KMS-11 (cell line): ENCODE results near the gene NIPA2.

Experiments
- H2AFZ ChIP-seq: fragments of 200-600 bp; sonication (generic); 2 replicates; pipeline ENCODE4 v1.6.1; 2016; ENCODE audit warnings: antibody characterized with exemption, mixed run types, low read depth
- H3K27ac ChIP-seq: fragments of 200-600 bp; sonication (generic); 2 replicates; pipeline ENCODE4 v1.6.1; 2016; ENCODE audit warnings: mild to moderate bottlenecking, mixed run types
- H3K27me3 ChIP-seq: fragments of 200-600 bp; sonication (generic); 2 replicates; pipeline ENCODE4 v1.6.1; 2017; ENCODE audit warnings: mild to moderate bottlenecking, low read depth, mixed run types, moderate library complexity; ENCODE audit not compliant: insufficient read depth
- H3K36me3 ChIP-seq: fragments of 200-600 bp; sonication (generic); 2 replicates; pipeline ENCODE4 v1.6.1; 2017; ENCODE audit warnings: mild to moderate bottlenecking, mixed run types; ENCODE audit not compliant: insufficient read depth
- H3K4me1 ChIP-seq: fragments of 200-600 bp; sonication (generic); 2 replicates; pipeline ENCODE4 v1.6.1; 2016; ENCODE audit warnings: mild to moderate bottlenecking, low read depth, mixed run types; ENCODE audit not compliant: poor library complexity, severe bottlenecking
- H3K4me2 ChIP-seq: fragments of 200-600 bp; sonication (generic); 2 replicates; pipeline ENCODE4 v1.7.0; 2016; ENCODE audit warnings: mild to moderate bottlenecking, mixed run types
- H3K4me3 ChIP-seq: fragments of 200-600 bp; sonication (generic); IDR thresholded peaks from 2 replicates; pipeline ENCODE4 v1.6.1; 2017; ENCODE audit warnings: low read depth, low read length, mixed read lengths; ENCODE audit not compliant: insufficient read depth
- H3K79me2 ChIP-seq: fragments of 200-600 bp; sonication (generic); 2 replicates; pipeline ENCODE4 v1.6.1; 2016; ENCODE audit warnings: low read depth, mixed run types; ENCODE audit not compliant: insufficient read depth
- H3K9ac ChIP-seq: fragments of 200-600 bp; sonication (generic); 2 replicates; pipeline ENCODE4 v1.6.1; 2016; ENCODE audit warnings: mild to moderate bottlenecking, mixed run types
- H4K20me1 ChIP-seq: fragments of 200-600 bp; sonication (generic); 2 replicates; pipeline ENCODE4 v1.6.1; 2016; ENCODE audit warnings: mild to moderate bottlenecking, mixed run types; ENCODE audit not compliant: insufficient read depth
- TF ChIP-seq, protein P1 (sequence below): fragments of 200-600 bp; sonication (generic); conservative IDR thresholded peaks from 2 replicates; pipeline ENCODE4 v1.6.1; 2017; ENCODE audit warnings: low read depth, mild to moderate bottlenecking, antibody characterized with exemption, low read length, moderate library complexity, mixed read lengths

Gene NIPA2

DNA sequence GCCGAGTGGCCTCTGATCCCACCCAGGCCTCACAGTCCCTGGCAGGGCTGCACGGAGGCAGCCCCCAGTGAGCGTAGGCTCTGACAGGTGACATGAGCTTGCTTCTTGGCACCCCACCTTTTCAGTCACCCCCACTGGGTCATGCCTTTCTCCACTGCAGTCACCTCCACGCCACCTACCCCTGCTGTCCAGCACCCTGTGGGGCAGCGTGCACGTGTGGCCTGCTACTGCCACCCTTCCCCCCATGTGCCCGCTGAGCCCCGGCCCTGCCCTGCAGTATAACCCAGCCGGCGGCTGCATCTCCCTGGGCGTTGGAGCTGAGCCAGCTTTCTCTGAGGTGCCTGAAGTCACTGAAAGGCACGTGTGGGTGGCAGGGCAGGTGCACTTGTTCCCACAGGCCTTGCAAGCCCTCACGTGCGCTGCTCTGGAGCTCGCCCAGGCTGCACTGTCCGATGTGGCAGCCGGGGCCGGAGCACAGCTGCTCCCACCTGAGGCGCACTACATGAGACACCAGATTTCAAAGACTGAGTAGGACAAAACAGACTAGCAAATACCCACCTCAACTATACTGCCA is 65.6 kb downstream of the NIPA2 start:
- Histone ChIP-seq H3K36me3 (no peaks in the 10 kb centered on the region; the same call in 1 of the 2 replicates), H4K20me1 (no peaks in the 10 kb centered on the region), H3K79me2 (no peaks in the 10 kb centered on the region), H3K4me3 (no peak overlapping the region), H3K4me1 (no peaks in the 10 kb centered on the region), H3K27ac (no peak overlapping the region), H2AFZ (no peak overlapping the region), H3K4me2 (no peak overlapping the region), H3K9ac (no peak overlapping the region), H3K27me3 (no peaks in the 10 kb centered on the region)
- TF ChIP-seq, protein P1, sequence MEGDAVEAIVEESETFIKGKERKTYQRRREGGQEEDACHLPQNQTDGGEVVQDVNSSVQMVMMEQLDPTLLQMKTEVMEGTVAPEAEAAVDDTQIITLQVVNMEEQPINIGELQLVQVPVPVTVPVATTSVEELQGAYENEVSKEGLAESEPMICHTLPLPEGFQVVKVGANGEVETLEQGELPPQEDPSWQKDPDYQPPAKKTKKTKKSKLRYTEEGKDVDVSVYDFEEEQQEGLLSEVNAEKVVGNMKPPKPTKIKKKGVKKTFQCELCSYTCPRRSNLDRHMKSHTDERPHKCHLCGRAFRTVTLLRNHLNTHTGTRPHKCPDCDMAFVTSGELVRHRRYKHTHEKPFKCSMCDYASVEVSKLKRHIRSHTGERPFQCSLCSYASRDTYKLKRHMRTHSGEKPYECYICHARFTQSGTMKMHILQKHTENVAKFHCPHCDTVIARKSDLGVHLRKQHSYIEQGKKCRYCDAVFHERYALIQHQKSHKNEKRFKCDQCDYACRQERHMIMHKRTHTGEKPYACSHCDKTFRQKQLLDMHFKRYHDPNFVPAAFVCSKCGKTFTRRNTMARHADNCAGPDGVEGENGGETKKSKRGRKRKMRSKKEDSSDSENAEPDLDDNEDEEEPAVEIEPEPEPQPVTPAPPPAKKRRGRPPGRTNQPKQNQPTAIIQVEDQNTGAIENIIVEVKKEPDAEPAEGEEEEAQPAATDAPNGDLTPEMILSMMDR: no peak

DNA sequence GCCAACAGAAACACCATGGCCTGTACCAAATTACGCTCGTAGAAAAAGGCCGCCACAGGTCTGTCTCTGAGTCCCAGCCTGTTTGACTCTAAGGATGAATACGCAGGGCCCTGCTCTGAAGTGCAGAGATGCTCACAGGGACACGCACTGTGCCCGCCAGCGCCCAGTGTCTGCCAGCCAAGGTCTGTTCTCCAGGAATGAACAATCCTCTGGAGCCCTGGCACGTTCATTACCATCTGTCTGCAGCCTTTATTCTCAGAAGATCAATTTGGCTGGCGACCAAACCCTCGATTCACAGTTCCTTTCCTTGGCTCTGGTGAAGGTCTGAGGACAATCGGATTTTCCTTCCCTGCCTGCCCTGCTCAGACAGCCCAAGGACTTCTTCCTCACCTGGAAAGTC is 66.3 kb downstream of the NIPA2 start:
- no peak overlapping the region for H3K27ac ChIP-seq
- no peak overlapping the region for H3K4me3 ChIP-seq
- H3K27me3 ChIP-seq: no peaks in the 10 kb centered on the region
- H2AFZ ChIP-seq: no peak overlapping the region
- H4K20me1 ChIP-seq: no peaks in the 10 kb centered on the region
- H3K4me2 ChIP-seq: no peak overlapping the region
- no peaks in the 10 kb centered on the region for H3K4me1 ChIP-seq
- no peaks in the 10 kb centered on the region; the same call in 1 of the 2 replicates for H3K36me3 ChIP-seq
- TF ChIP-seq, protein P1: no peak
- no peaks in the 10 kb centered on the region for H3K79me2 ChIP-seq
- no peak overlapping the region for H3K9ac ChIP-seq

DNA sequence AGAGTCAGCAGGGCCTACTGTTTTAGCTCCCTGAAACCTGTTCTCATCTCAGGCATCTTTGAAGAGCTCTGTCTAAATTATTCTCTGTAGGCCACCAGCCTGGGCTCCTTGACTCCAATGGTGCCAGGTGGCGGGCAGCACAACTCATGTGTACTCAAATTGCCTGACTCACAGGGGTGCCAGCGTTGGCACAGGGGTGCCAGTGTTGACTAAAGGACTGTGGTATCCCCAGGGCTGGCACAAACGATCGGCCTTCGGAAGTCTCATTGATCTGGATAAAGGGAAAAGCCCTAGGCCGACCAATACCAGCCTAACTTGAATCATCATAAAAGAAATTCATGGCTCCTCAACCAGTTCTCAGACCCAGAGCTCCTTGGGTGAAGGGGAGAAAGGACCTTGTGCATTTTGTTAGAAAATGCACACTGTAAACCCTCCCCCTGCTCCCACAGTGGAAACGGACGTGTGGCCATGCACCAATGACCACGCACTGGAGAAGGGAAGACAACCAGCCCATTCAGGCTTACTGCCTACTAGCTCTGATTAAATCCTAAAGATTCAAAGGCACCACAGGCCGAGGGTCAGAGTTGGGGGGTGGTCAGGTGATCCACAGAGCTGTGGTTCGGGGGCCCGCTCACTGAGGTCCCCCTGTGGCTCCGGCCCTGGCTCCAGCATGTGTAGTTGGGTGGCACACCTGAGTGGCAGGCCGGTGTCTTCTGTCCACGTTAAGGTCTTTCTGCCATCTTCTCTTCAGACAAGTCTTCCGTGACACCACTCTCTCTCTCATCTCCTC is 68.9 kb downstream of the NIPA2 start:
- no peaks in the 10 kb centered on the region for H3K27me3 ChIP-seq
- no peak overlapping the region for H3K4me3 ChIP-seq
- H3K4me1 ChIP-seq: no peaks in the 10 kb centered on the region
- H3K4me2 ChIP-seq: no peak overlapping the region
- H2AFZ ChIP-seq: no peak overlapping the region
- no peak overlapping the region for H3K9ac ChIP-seq
- no peaks in the 10 kb centered on the region; the same call in 1 of the 2 replicates for H3K36me3 ChIP-seq
- TF ChIP-seq, protein P1: no peak
- no peaks in the 10 kb centered on the region for H4K20me1 ChIP-seq
- no peaks in the 10 kb centered on the region for H3K79me2 ChIP-seq
- no peak overlapping the region for H3K27ac ChIP-seq

DNA sequence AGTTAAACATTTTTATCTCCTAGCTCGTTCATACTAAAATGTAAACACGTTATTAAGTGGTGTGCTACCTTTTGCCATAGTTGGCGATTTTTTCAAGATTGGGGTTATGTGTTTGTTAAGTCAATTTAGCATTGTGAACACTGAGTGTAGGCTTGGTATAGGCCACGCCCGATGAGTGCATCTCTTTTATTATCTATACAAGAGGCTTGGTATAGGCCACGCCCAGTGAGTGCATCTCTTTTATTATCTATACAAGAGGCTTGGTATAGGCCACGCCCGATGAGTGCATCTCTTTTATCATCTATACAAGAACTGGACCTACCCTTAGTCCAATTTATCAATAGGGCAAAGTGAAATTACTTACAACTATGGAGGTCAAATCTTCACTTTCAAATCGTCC is 70.4 kb downstream of the NIPA2 start:
- Histone ChIP-seq H3K4me2 (no peak overlapping the region), H3K36me3 (no peaks in the 10 kb centered on the region; the same call in 1 of the 2 replicates), H3K79me2 (no peaks in the 10 kb centered on the region), H3K4me1 (no peaks in the 10 kb centered on the region), H3K9ac (no peak overlapping the region), H4K20me1 (no peaks in the 10 kb centered on the region), H3K27me3 (no peaks in the 10 kb centered on the region), H3K27ac (no peak overlapping the region), H2AFZ (no peak overlapping the region), H3K4me3 (no peak overlapping the region)
- TF ChIP-seq, protein P1: no peak
